ENCODE results near the gene CCDC9B.

Gene CCDC9B

GRCh38 chr15:40340740-40341400, at the start of gene CCDC9B:
Gene CCDC9B (minus strand): TSS chr15:40340939. CDS start chr15:40340819, 120 bp downstream.
- Histone ChIP-seq H3K9me3 (ENCODE audit: insufficient read depth, low read length, severe bottlenecking) (no peaks in the 10 kb centered on the region), H2AFZ (ENCODE audit: low read depth, low read length) (no peak within 1 kb of the TSS), H3K79me2 (ENCODE audit: insufficient read depth, low read length) (no peaks in the 10 kb centered on the region), H3K4me2 (ENCODE audit: insufficient read depth, low read length) (no peak within 1 kb of the TSS), H3K27ac (ENCODE audit: low read length) (no peak within 1 kb of the TSS), H3K4me1 (ENCODE audit: insufficient read depth, low read length) (peaks cover 14% of the 10 kb centered on the region), H3K4me3 (ENCODE audit: low read depth in 1 of 2, low read length in 2 of 2) (no peak within 1 kb of the TSS), H3K27me3 (ENCODE audit: insufficient read depth, low read length, poor library complexity) (no peaks in the 10 kb centered on the region), H3K36me3 (ENCODE audit: insufficient read depth, low read length) (no peaks in the 10 kb centered on the region), H3K9ac (ENCODE audit: low read depth, low read length) (no peak within 1 kb of the TSS), H4K20me1 (ENCODE audit: insufficient read depth, low read length) (no peaks in the 10 kb centered on the region)
- TF ChIP-seq CTCF (IDR thresholded peaks at IDR 0.05; ENCODE audit: borderline replicate concordance, extremely low read depth, low read length, poor library complexity, severe bottlenecking) (no peak), EZH2 (IDR thresholded peaks at IDR 0.05; ENCODE audit: borderline replicate concordance, low read depth, low read length, severe bottlenecking) (no peak)
- DNase-seq (no peak), ATAC-seq (ENCODE audit: insufficient read depth, low read depth) (no peak)

- ATAC-seq (ENCODE audit: insufficient read depth, low read depth) (no peak), DNase-seq (no peak)
- TF ChIP-seq CTCF (IDR thresholded peaks at IDR 0.05; ENCODE audit: borderline replicate concordance, extremely low read depth, low read length, poor library complexity, severe bottlenecking) = no peak
- no peak for TF ChIP-seq EZH2 (IDR thresholded peaks at IDR 0.05; ENCODE audit: borderline replicate concordance, low read depth, low read length, severe bottlenecking)
- Histone ChIP-seq H3K4me3 (ENCODE audit: low read depth in 1 of 2, low read length in 2 of 2) (no peak overlapping the region), H3K36me3 (ENCODE audit: insufficient read depth, low read length) (peaks cover 84% of the 10 kb centered on the region), H4K20me1 (ENCODE audit: insufficient read depth, low read length) (peaks cover 5% of the 10 kb centered on the region; the same call in 1 of the 2 replicates), H3K9ac (ENCODE audit: low read depth, low read length) (no peak overlapping the region), H3K4me1 (ENCODE audit: insufficient read depth, low read length) (peaks cover 4% of the 10 kb centered on the region), H3K9me3 (ENCODE audit: insufficient read depth, low read length, severe bottlenecking) (no peaks in the 10 kb centered on the region), H3K27me3 (ENCODE audit: insufficient read depth, low read length, poor library complexity) (no peaks in the 10 kb centered on the region), H3K27ac (ENCODE audit: low read length) (no peak overlapping the region), H2AFZ (ENCODE audit: low read depth, low read length) (no peak overlapping the region), H3K79me2 (ENCODE audit: insufficient read depth, low read length) (peaks cover 18% of the 10 kb centered on the region), H3K4me2 (ENCODE audit: insufficient read depth, low read length) (no peak overlapping the region)
Observed at GRCh38 chr15:40389824-40390595, 49.3 kb upstream of the CCDC9B start.

- ATAC-seq (ENCODE audit: insufficient read depth, low read depth) (no peak), DNase-seq (no peak)
- TF ChIP-seq CTCF (IDR thresholded peaks at IDR 0.05; ENCODE audit: borderline replicate concordance, extremely low read depth, low read length, poor library complexity, severe bottlenecking) (no peak), EZH2 (IDR thresholded peaks at IDR 0.05; ENCODE audit: borderline replicate concordance, low read depth, low read length, severe bottlenecking) (no peak)
- Histone ChIP-seq H3K4me2 (ENCODE audit: insufficient read depth, low read length) (no peak overlapping the region), H3K9me3 (ENCODE audit: insufficient read depth, low read length, severe bottlenecking) (no peaks in the 10 kb centered on the region), H3K36me3 (ENCODE audit: insufficient read depth, low read length) (peaks cover 85% of the 10 kb centered on the region), H3K4me1 (ENCODE audit: insufficient read depth, low read length) (peaks cover 12% of the 10 kb centered on the region), H2AFZ (ENCODE audit: low read depth, low read length) (no peak overlapping the region), H3K27me3 (ENCODE audit: insufficient read depth, low read length, poor library complexity) (no peaks in the 10 kb centered on the region), H3K4me3 (ENCODE audit: low read depth in 1 of 2, low read length in 2 of 2) (no peak overlapping the region), H3K9ac (ENCODE audit: low read depth, low read length) (no peak overlapping the region), H3K27ac (ENCODE audit: low read length) (no peak overlapping the region), H4K20me1 (ENCODE audit: insufficient read depth, low read length) (peaks cover 8% of the 10 kb centered on the region; the same call in 1 of the 2 replicates), H3K79me2 (ENCODE audit: insufficient read depth, low read length) (peaks cover 26% of the 10 kb centered on the region)
Observed at GRCh38 chr15:40388941-40389823, 48.4 kb upstream of the CCDC9B start.

Data from DND-41 (cell line).